ENCODE data around the gene SIRT2. TPM values are rescaled to one million over a fixed set of nuclear protein-coding genes. Genes with fewer than 3 reads are reported as not detected.

SIRT2 gene
- total and polyA plus RNA-seq, 2 of the 13 experiments (the other 11 are each of a cell fraction or from before 2014, with no cell fraction given) = 22.3 to 26.1 TPM

- TF ChIP-seq SP4 (CRISPR knock-in tag; IDR thresholded peaks at IDR 0.05) (peak; percentile 66; the same call in 1 of the 2 replicates), BRCA1 (CRISPR knock-in tag; IDR thresholded peaks at IDR 0.05) (no peak), SATB2 (CRISPR knock-in tag; IDR thresholded peaks at IDR 0.05) (no peak), KDM1A (CRISPR knock-in tag; IDR thresholded peaks at IDR 0.05) (peak; percentile 26; the same call in 1 of the 2 replicates), ZNF207 (IDR thresholded peaks at IDR 0.05; ENCODE audit: borderline replicate concordance) (no peak), TRIM22 (IDR thresholded peaks at IDR 0.05) (no peak), ATF7-NPFF (CRISPR knock-in tag; IDR thresholded peaks at IDR 0.05; ENCODE audit: low read depth) (0 out of 2 replicates have a peak, but pooled peaks have one; percentile 63), KLF16 (CRISPR knock-in tag; IDR thresholded peaks at IDR 0.05) (peak in 1 of 2 experiments; percentile 83; a peak in 2 of 4 replicates), NFE2L2 (IDR thresholded peaks at IDR 0.05; ENCODE audit: low read length) (no peak), SP140L (CRISPR knock-in tag; IDR thresholded peaks at IDR 0.05; ENCODE audit: borderline replicate concordance) (no peak), EHMT2 (IDR thresholded peaks at IDR 0.05; ENCODE audit: borderline replicate concordance, low read depth, low read length) (no peak), USF2 (IDR thresholded peaks at IDR 0.05; ENCODE audit: low read depth, low read length) (peak; percentile 64; the same call in 1 of the 2 replicates), USF2 (CRISPR knock-in tag; IDR thresholded peaks at IDR 0.05; ENCODE audit: borderline replicate concordance) (peak; percentile 71; the same call in 1 of the 2 replicates), ZNF639 (CRISPR knock-in tag; conservative IDR thresholded peaks at IDR 0.05) (peak; percentile 86), ZKSCAN8 (CRISPR knock-in tag; IDR thresholded peaks at IDR 0.05; ENCODE audit: borderline replicate concordance) (no peak), ZNF101 (CRISPR knock-in tag; IDR thresholded peaks at IDR 0.05; ENCODE audit: borderline replicate concordance, low read depth) (0 out of 2 replicates have a peak, but pooled peaks have one; percentile 9), U2AF2 (IDR thresholded peaks at IDR 0.05; ENCODE audit: low read depth, low read length) (no peak), SMARCE1 (IDR thresholded peaks at IDR 0.05; ENCODE audit: borderline replicate concordance) (no peak), GMEB1 (CRISPR knock-in tag; IDR thresholded peaks at IDR 0.05; ENCODE audit: borderline replicate concordance) (peak; percentile 74), KLF9 (CRISPR knock-in tag; IDR thresholded peaks at IDR 0.05; ENCODE audit: low read depth) (no peak), ZNF816 (CRISPR knock-in tag; IDR thresholded peaks at IDR 0.05; ENCODE audit: borderline replicate concordance) (no peak; the same call in 1 of the 2 replicates), FOXA1 (IDR thresholded peaks at IDR 0.05) (no peak), FOXA1 (CRISPR knock-in tag; IDR thresholded peaks at IDR 0.05) (no peak), NR2F6 (IDR thresholded peaks at IDR 0.05) (no peak), NR2F6 (CRISPR knock-in tag; IDR thresholded peaks at IDR 0.05) (no peak; the same call in none of the 2 replicates)
Observed at GRCh38 chr19:38851622-38852230, 47.7 kb downstream of the SIRT2 start (continued).

All from HepG2 (cell line).